Caki2 (cell line): ENCODE results near the gene PDCD5. TPM values are rescaled to one million over a fixed set of nuclear protein-coding genes. Genes with fewer than 3 reads are reported as not detected.

Source experiments
- DNase-seq: peaks from one replicate; pipeline ENCODE4 v3.0.0-alpha.2; 2015; ENCODE audit warnings: low read depth
- in situ Hi-C: cut with HindIII; loops from 2 replicates; pipeline ENCODE4 v1.10.0; 2016; ENCODE audit warnings: low sequenced_read_pairs, low pct_unique_long_range_greater_than_20kb, mixed read lengths
- total RNA-seq: library from RNA; depleted of rRNA; stranded (reverse); fragments of >200 nt; shearing (Covaris generic); gene quantifications from 2 replicates; pipeline ENCODE4 v1.2.3, GENCODE V29; 2014; ENCODE audit warnings: low replicate concordance; rRNA removed

PDCD5 gene
- total RNA-seq, 1 experiment from 2014 or later, result 134 TPM

DNA sequence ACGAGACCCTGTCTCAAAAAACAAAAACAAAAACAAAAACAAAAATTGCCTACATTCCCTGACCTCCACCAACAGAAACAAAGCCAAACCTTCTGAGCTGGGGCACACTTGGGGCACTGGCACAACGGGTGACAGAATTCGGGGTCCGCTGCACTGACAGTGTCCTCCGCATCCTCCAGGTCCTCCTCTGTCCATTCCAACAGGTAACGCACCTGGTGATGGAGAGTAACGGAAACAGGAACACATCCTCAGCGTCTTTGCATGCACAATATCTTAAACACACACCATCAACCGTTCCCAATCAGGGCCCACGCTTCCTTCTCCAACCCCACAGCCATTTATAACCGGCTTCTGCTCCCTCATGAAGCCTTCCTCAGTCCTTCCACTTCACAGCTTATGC, 34.6 kb downstream of the PDCD5 start:
- in situ Hi-C loops, result no loop called here
- no peak for DNase-seq

DNA sequence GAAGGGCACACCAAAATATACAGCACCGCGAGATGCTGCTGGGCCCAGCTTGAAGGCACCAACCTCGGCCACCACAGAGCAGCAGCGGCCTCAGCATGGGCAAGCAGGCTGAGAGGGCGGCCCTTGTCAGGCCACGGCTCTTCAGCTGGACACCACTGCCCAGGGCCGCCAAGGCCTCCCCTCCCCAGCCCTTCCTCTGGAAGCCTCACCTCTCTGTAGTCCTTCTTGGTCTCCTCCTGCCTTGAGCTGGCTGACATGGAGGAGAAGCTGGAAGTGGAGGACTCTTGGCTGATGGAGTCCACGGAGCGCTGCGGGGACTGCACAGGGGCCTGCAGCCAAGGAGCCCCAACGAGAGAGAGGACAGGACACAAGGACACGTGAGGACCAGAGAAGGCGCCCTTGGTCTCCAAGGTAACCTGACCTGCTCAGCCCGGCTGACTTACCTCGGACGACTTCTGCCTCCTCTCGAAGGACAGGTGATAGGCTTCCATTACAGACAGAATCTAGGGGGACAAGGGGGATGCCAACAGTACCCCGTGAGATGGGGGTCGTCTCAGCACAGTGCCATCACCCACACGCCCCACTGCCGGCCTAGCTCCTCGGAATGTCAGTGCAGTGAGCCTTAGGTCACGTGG, 38.2 kb downstream of the PDCD5 start:
- no peak for DNase-seq
- in situ Hi-C loops, result no loop called here

DNA sequence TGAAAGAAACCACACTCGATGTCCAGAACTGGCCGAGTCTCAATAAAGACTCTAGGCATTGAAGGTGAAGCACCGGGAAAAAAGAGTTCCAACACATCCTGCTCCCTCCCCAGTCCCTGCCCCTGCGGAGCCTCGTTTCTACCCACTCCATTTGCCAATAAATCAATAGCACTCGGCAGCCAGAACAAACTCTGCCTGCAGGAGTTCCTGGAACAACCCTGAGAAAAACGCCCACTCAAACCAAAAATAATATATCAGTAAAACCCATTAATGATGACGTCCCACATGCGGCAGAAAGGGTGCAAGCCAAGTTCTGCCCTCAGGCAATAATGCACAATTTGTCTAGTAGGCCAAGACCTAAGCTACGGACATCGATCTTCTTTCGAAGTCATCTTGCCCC, 41.0 kb downstream of the PDCD5 start:
- no peak for DNase-seq
- in situ Hi-C loops, result no loop called here

DNA sequence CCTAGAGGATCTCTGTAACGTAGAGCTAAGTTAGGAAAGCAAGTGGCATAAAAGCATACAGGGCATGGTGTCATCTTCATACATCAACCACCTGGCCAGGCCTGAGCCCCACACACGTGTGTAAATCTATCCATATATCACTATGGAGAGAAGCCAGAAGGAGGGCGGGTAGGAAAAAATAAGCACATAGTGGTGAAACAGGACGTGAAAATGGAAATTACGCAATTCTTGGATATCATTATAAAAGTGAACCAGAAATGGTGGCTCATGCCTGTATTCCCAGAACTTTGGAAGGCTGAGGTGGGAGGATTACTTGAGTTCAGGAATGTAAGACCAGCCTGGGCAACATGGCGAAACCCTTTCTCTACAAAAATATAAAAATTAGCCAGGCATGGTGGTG, 43.4 kb downstream of the PDCD5 start:
- in situ Hi-C loops, result no loop called here

DNA sequence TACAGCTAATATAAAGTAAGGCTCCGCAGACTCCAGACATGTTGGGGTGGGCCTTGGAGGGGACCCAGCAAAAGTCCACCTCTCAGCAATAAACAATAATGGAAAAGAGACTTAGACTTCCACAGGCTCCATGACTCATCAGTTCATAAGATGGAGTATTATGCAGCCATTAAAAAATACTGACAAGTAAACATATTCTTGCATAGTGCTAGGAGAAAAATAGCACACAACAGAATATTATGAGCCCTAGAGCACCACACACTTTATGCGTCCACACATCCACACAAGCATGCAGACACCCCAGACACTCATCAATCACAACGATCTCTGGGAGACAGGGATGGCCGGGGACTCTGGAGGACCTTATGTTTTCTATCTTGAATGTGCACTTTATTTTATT, 46.0 kb downstream of the PDCD5 start:
- in situ Hi-C loops, result no loop called here
- DNase-seq, result no peak

More for the DNA sequence above, 43.4 kb downstream of the PDCD5 start:
- DNase-seq, result no peak

DNA sequence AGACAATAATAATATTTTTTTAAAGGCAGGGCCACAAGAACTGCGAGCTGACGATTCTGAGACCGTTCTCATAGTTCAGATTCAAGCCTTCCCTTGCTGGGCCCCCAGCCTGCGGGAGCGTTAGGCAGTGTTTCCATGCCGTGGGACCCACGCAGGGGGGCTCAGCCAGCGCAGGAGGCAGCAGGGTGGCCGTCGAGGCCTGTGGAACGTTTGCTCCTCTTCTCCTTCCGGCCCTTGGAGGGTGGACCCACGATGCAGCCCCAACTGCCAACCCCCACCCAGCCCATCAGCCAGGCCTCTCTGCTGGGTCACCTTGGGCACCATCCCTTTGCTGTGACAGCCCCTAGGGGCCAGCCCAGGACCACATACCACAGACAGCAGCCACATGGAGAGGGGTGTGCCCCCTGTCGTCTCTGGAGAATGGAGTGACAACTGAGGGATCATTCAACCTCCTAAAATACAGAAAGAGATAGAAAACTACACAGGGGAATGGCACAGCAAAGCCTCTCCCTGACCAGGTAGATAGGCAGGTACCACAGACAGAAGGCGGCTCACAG, 46.8 kb downstream of the PDCD5 start:
- DNase-seq, result no peak
- in situ Hi-C loops, result no loop called here

DNA sequence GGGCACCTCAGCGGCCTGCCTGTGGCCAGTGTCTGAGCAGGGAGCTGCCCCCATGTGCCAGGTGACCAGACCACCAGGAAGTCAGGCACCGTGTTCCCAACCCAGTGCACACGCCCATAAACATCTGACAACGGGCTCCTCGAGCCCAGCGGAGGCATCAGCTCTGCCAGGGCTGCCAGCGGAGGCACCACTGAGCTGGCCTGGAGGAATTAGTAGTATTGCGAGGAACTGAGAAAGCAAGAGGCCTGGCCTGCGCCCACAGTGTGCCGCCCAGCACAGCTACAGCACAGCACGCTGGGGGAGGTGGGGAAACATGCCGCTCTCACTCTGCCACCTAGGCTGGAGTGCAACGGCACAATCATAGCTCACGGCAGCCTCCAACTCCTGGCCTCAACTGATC, 49.3 kb downstream of the PDCD5 start:
- no peak for DNase-seq
- in situ Hi-C loops, result no loop called here

DNA sequence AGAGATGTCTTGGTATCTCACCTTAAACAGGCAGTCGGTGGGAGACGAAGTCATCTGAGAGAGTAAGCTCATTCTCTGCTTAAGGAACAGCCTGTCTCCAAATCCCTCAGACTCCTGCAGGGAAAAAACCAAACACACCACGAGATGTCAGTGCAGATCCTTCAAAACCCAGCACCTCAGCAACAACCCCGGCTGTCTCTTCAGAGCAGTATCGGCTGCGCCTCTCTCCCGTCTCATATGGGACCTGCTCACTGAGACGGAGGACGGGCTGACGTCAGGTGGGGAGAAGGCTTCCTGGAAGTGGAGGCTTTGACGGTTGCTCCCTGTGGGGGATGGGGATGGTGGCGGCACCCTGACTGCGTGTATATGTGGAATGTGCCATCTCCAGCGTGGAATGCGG, 50.4 kb downstream of the PDCD5 start:
- DNase-seq, result no peak
- in situ Hi-C loops, result no loop called here

Other genes with a start within 250 kb of the PDCD5 start
- gene ZNF507, start 235.6 kb upstream of the PDCD5 start, total RNA-seq, result 3.2 and 4.6 TPM in 2 replicates
- gene DPY19L3, start 175.4 kb upstream of the PDCD5 start, total RNA-seq, result 4.5 and 54.4 TPM in 2 replicates
- gene ANKRD27, start 94.0 kb downstream of the PDCD5 start, total RNA-seq, result 23.4 and 46.0 TPM in 2 replicates
- 1.3 and 2.1 TPM in 2 replicates for gene RGS9BP, start 94.7 kb downstream of the PDCD5 start, total RNA-seq
- gene NUDT19, start 110.6 kb downstream of the PDCD5 start, total RNA-seq, result 11.9 and 14.0 TPM in 2 replicates
- gene TDRD12, start 138.6 kb downstream of the PDCD5 start, total RNA-seq, result 4.4 TPM in 1 of 2 replicates, not detected in the other